8988T (cell line): ENCODE measurements around the gene LSAMP.

Source experiments
- DNase-seq: peaks from one replicate; pipeline ENCODE4 v3.0.0; 2011

LSAMP gene

GRCh38 chr3:116350119-116350733, 95.1 kb downstream of the LSAMP start:
- no peak for DNase-seq

DNA sequence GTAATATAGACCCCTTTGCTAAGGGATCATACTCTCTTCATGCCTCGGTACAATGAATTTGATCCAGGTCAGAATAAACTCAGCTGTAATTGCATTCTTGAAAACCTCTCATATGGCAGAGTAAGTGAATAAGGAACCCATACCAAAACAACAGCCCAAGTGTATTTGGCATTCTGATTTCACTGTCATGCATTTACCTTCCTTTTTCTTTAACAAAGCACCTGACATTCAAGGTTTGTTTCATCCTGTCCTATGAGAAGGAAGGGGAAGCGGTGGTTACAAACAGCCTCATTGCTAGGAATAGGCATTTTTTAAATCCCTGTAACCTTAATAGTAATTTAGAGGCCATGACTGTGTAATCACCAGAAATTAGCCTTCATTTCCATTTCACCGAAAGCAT, 97.1 kb downstream of the LSAMP start:
- DNase-seq: no peak

DNA sequence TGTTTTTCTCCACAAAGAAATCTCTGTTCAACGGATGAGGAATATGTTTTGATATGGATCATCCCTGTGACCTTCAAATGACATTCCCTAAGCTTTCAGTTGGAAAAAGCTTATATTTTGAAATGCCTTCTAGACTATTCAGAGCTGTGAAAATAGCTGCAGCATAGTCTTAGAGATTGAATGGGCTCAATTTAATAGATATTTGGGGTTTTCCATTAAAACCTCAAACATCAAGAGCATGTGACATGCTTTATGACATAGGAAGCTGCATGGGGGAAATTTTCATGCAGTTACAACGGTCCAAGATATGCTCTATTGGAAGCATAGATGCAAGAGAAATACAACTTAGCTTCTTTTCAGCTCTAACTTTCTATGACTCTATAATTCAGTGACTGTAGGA, 102.8 kb downstream of the LSAMP start:
- DNase-seq: no peak

GRCh38 chr3:116341899-116342298, 103.4 kb downstream of the LSAMP start:
- no peak for DNase-seq

GRCh38 chr3:116341381-116341780, 103.9 kb downstream of the LSAMP start:
- DNase-seq: no peak

DNA sequence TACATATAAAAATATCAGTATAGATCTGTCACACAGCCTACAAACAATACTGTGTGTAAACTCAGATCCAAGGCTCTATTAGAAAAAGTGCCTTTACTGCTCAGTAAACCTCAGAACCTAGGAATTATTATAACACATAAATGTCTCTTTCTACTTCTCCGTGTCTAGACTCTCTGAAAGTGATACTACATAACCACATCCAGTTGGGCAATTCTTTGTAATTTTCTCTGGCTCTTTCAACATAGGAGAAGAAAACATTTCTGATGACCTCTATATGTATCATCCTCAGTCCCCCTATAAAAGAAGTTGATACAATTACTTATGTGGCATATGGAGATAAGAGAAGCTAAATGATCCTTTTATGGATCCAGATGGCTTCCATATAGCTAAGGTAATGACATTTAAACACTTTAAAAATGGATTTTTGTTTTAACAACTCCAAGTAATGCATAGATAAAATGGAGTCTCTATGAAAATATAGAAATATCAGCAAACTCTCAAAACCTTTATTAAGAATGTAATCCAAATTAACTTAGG, 104.5 kb downstream of the LSAMP start:
- DNase-seq: no peak

DNA sequence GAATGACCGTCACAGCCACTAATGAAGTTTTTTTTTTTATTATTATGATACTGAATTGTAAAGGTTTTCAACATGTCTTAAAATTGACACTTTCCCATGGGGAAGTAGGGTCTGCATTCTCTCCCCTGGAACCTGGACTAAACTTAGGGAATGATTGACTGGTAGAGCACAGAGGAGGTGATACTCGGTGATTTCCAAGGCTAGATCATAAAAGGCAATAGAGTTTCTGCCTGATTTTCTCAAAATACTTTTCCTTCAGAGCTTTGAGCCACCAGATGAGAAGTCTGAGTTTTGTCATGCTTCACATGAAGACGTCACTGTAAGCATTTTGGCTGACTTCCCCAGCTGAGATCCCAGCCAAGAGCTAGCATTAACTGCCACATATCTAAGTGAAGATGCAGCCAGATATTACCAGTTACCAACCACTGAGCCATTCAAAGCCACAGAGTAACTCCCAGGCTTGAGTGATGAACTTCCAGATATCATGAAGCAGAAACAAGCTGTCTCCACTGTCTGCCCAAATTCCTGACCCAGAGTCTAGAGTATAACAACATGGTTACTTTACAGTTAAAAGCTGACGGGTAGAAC, 105.8 kb downstream of the LSAMP start:
- DNase-seq: no peak

- no peak for DNase-seq
Observed at GRCh38 chr3:116338713-116339112, 106.6 kb downstream of the LSAMP start.

GRCh38 chr3:116337229-116337628, 108.1 kb downstream of the LSAMP start:
- no peak for DNase-seq

- DNase-seq: no peak
Observed at GRCh38 chr3:116331380-116331779, 113.9 kb downstream of the LSAMP start.

DNA sequence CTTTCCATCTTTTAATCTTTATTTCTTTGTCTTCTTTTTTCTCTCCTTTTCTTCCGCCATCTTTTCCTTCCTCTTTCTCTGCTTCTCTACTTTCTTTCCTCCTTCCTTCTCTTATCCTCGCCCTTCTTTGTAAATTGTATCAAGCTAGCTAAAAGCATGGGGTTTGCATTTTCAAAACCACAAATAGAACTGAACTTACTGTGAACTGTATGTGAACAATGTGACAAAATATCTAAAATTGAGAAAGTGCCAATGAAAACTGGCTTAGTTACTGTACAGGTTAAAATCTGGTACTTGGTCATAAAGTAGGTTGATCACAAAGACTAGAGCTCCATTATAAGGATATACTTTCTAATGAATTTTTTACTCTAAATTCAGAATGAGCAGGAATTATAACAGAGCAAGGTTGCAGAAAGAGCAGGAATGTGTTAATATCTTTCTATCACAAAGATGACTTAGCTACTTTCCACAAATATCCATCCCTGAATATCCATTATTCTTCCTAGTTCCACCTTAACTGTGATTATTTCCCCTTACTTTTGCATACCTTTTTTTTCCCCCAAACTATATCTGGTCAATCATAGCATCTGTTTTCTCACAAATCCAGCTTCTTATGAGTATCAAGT, 122.4 kb downstream of the LSAMP start:
- DNase-seq: no peak

- DNase-seq: no peak
Observed at GRCh38 chr3:116318370-116318769, 126.9 kb downstream of the LSAMP start.

- no peak for DNase-seq
Observed at GRCh38 chr3:116316771-116317170, 128.5 kb downstream of the LSAMP start.

GRCh38 chr3:116314476-116314875, 130.8 kb downstream of the LSAMP start:
- no peak for DNase-seq

- no peak for DNase-seq
Observed at GRCh38 chr3:116306720-116307119, 138.6 kb downstream of the LSAMP start.

GRCh38 chr3:116306149-116306548, 139.1 kb downstream of the LSAMP start:
- no peak for DNase-seq

DNA sequence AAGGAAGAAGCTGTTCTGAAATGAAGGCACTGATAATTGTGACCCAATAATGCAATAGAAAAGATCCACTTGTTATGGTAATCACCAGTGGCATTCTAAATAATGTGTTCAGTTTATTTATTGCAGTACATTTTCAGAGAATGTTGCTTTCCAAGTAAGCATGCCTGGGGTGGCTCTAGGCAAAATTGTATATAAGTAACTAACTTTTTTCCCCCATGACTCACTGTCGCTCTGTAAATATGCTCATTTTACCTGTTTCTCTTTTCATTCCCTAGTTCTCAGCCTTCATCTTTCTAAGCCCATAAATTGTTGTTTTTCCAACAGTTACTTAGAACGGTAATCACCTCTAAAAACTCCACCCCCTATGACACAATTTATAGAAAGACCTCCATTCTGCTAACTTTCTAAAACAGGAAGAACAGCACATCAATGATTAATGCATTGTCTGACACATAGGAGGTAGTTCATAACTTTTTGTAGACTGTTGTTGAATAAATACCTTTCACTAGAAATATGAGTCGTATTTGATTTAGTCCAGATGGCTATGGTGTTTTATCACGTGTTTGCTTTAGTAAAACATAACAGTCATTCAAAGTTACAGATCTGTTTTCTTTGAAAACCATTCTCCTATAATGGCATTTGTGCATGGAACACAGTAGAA, 143.1 kb downstream of the LSAMP start:
- DNase-seq: no peak

- DNase-seq: no peak
Observed at GRCh38 chr3:116301422-116301821, 143.9 kb downstream of the LSAMP start.

DNA sequence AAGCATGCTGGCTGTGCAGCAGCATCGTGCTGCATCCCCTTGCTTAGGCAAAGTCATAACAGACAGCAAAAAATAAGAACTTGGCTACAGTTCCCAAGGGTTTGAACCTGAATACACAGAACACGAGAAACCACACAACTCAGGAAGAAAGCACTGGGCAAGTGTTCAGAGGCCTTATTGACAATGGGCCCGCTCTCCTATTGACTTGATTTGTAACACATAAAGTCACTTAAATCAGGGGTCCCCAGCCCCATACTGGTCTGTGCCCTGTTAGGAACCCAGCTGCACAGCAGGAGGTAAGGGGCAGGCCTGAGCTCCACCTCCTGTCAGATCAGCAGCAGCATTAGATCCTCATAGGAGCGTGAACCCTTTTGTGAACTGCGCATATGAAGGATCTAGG, 145.1 kb downstream of the LSAMP start:
- no peak for DNase-seq

DNA sequence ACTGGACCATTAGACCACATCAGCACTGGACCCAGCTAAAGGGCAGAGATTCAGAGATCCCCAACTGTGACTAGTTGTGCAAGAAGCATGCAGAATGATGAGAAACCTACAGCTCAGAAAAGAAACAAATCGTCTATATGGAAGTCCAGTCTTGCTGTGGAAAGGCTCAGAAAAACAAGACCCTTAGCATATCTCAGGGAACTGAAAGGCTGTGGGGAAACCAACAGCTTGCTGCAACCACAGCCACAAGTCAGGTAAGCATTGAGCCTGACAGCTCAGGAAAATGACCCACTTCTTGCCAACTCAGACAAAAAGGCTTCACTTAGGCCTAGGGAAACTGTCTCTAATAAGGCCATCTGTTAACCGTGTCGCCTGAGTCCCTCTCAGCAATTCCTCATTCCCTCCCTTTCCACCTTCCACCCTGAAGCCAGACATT, 145.6 kb downstream of the LSAMP start:
- DNase-seq: no peak

DNA sequence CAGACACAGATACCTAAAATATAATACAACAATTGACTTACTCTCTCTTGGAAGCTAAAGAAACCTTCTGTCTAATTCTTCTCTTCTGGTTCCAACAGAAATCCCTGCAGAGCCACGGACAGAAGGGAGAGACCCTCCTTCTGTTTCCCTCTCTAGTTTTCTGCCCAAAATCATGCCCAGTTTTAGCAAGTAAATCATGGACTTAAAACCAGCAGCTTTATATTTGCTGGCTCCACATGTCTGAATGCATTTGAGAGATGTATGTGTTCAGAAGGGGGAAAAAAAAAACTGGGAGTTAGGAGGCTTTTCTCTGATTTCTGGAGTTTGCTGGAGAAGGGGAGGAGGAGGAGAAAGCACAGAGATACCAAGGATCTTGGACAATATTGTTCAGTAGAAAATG, 147.1 kb downstream of the LSAMP start:
- DNase-seq: no peak

- no peak for DNase-seq
Observed at GRCh38 chr3:116291141-116291540, 154.1 kb downstream of the LSAMP start.

- DNase-seq: no peak
Observed at GRCh38 chr3:116288485-116288884, 156.8 kb downstream of the LSAMP start.
